Keratinocyte (primary cell): ENCODE data around the gene PLEKHA6. TPM values are rescaled to one million over a fixed set of nuclear protein-coding genes. Genes with fewer than 3 reads are reported as not detected.

Source experiments
- DNase-seq: peaks from one replicate; pipeline ENCODE4 v3.0.0-alpha.2; 2011; ENCODE audit warnings: low read depth, missing footprints, low spot score
- FAIRE-seq: peaks from 2 replicates; lab custom pipeline; 2011; peaks lifted over from hg19 to GRCh38; lab: Jason Lieb, UNC
- H2AFZ ChIP-seq: 2 replicates; pipeline ENCODE4 v1.6.0; 2012; ENCODE audit warnings: low read length, control low read depth, inconsistent platforms; ENCODE audit not compliant: control insufficient read depth
- H3K27ac ChIP-seq: 2 replicates; pipeline ENCODE4 v1.5.1; 2011; ENCODE audit warnings: low read length; ENCODE audit not compliant: control insufficient read depth, insufficient read depth
- H3K27me3 ChIP-seq: 3 replicates; pipeline ENCODE4 v1.6.0; 2011; ENCODE audit warnings: low read length; ENCODE audit not compliant: control insufficient read depth, insufficient read depth; ENCODE audit errors: extremely low read depth
- H3K36me3 ChIP-seq, 2 experiments: 2 replicates in 1 of 2; 3 replicates in 1 of 2; pipeline ENCODE4 v1.5.1; 2011; ENCODE audit warnings: low read length in 2 of 2, mild to moderate bottlenecking in 1 of 2; ENCODE audit not compliant: control insufficient read depth in 2 of 2, insufficient read depth in 2 of 2; ENCODE audit errors: extremely low read depth in 1 of 2
- H3K4me1 ChIP-seq: 3 replicates; pipeline ENCODE4 v1.5.1; 2011; ENCODE audit warnings: low read length; ENCODE audit not compliant: control insufficient read depth, insufficient read depth; ENCODE audit errors: extremely low read depth
- H3K4me2 ChIP-seq: 3 replicates; pipeline ENCODE4 v1.6.0; 2011; ENCODE audit warnings: low read depth, low read length; ENCODE audit not compliant: control insufficient read depth, insufficient read depth; ENCODE audit errors: extremely low read depth
- H3K4me3 ChIP-seq, 3 experiments: fragments of 200-600 bp in 1 of 3; sonication (generic) in 1 of 3; 2 replicates in 2 of 3; 3 replicates in 1 of 3; pipeline ENCODE4 v1.5.1; 2011 to 2016; ENCODE audit warnings: low read length in 3 of 3, mild to moderate bottlenecking in 3 of 3, control low read depth in 2 of 3, inconsistent platforms in 1 of 3, low read depth in 1 of 3, mixed read lengths in 1 of 3, mixed run types in 1 of 3, moderate library complexity in 1 of 3; ENCODE audit not compliant: control insufficient read depth in 2 of 3, insufficient read depth in 2 of 3; ENCODE audit errors: extremely low read depth in 1 of 3
- H3K79me2 ChIP-seq: 2 replicates; pipeline ENCODE4 v1.6.0; 2012; ENCODE audit warnings: low read length; ENCODE audit not compliant: control insufficient read depth, insufficient read depth
- H3K9ac ChIP-seq: 3 replicates; pipeline ENCODE4 v1.6.0; 2011; ENCODE audit warnings: low read length; ENCODE audit not compliant: control insufficient read depth, insufficient read depth; ENCODE audit errors: extremely low read depth
- H3K9me1 ChIP-seq: 3 replicates; pipeline ENCODE4 v1.6.0; 2011; ENCODE audit warnings: low read length; ENCODE audit not compliant: control insufficient read depth, insufficient read depth; ENCODE audit errors: extremely low read depth
- H3K9me3 ChIP-seq: 2 replicates; pipeline ENCODE4 v1.5.1; 2012; ENCODE audit warnings: low read depth, low read length; ENCODE audit not compliant: control insufficient read depth
- H4K20me1 ChIP-seq: 3 replicates; pipeline ENCODE4 v1.6.0; 2011; ENCODE audit warnings: low read length; ENCODE audit not compliant: control insufficient read depth, insufficient read depth; ENCODE audit errors: extremely low read depth
- CTCF ChIP-seq, 3 experiments: IDR thresholded peaks in 1 of 3; conservative IDR thresholded peaks in 1 of 3; optimal IDR thresholded peaks in 1 of 3; 2 replicates in 2 of 3; 3 replicates in 1 of 3; pipeline versions ENCODE3 to v1.5.1; 2011; ENCODE audit warnings: low read length in 3 of 3, mild to moderate bottlenecking in 3 of 3, moderate library complexity in 2 of 3, control low read depth in 1 of 3, inconsistent platforms in 1 of 3; ENCODE audit not compliant: insufficient read depth in 2 of 3; ENCODE audit errors: extremely low read depth in 1 of 3
- EZH2 ChIP-seq: IDR thresholded peaks from one replicate; pipeline ENCODE4 v1.6.1; 2012; ENCODE audit warnings: inconsistent platforms, mild to moderate bottlenecking, low read length, moderate library complexity
- dilution Hi-C: fragments of 300-500 bp; cut with MboI; formaldehyde crosslinking; loops from one replicate; pipeline ENCODE4 v1.7.0; 2020; ENCODE audit warnings: low sequenced_read_pairs; ENCODE audit not compliant: extremely low pct_ligation_motif_present
- polyA plus RNA-seq, 5 experiments: library from polyadenylated mRNA; depleted of rRNA in 3 of 5; stranded (reverse) in 3 of 5; stranded (forward) in 1 of 5; unstranded in 1 of 5; fragments of >200 nt; gene quantifications; 1 replicate in 1 of 5; 2 replicates in 3 of 5; 3 replicates in 1 of 5; pipeline versions ENCODE4 v1.2.1 to v1.2.3, GENCODE V29; 2011 to 2012; ENCODE audit warnings: missing spikeins in 2 of 5, low read depth in 1 of 5, low replicate concordance in 1 of 5

The PLEKHA6 gene
- polyA plus RNA-seq, 1 donor (not counting 4 experiments of a cell fraction or from before 2014, with no cell fraction given), result 1.5 TPM

- Histone ChIP-seq H3K79me2 (no peaks in the 10 kb centered on the region), H3K4me1 (peaks cover 12% of the 10 kb centered on the region), H3K4me2 (no peak overlapping the region), H2AFZ (no peak overlapping the region), H3K4me3 (no peak overlapping the region), H4K20me1 (no peaks in the 10 kb centered on the region), H3K9me3 (no peaks in the 10 kb centered on the region), H3K36me3 (no peaks in the 10 kb centered on the region), H3K9ac (no peak overlapping the region), H3K9me1 (no peaks in the 10 kb centered on the region), H3K27me3 (no peaks in the 10 kb centered on the region), H3K27ac (no peak overlapping the region)
- dilution Hi-C loops, result no loop called here
- no peak for TF ChIP-seq CTCF (optimal IDR thresholded peaks at IDR 0.05 in 1 of 3, IDR thresholded peaks at IDR 0.05 in 1 of 3, conservative IDR thresholded peaks at IDR 0.05 in 1 of 3; ENCODE audit: extremely low read depth in 1 of 3, insufficient read depth in 2 of 3, low read length in 3 of 3)
- no peak for TF ChIP-seq EZH2
- FAIRE-seq, result no peak
- no peak for DNase-seq
Observed at GRCh38 chr1:204367193-204367858, 7.6 kb upstream of the PLEKHA6 start.

- Histone ChIP-seq H3K27me3 (peaks cover 3% of the 10 kb centered on the region), H3K27ac (no peak overlapping the region), H3K9me1 (no peaks in the 10 kb centered on the region), H3K4me3 (no peak overlapping the region), H2AFZ (no peak overlapping the region), H4K20me1 (no peaks in the 10 kb centered on the region), H3K4me1 (peaks cover 12% of the 10 kb centered on the region), H3K9me3 (no peaks in the 10 kb centered on the region), H3K9ac (no peak overlapping the region), H3K4me2 (peak overlapping the region; percentile 22), H3K79me2 (no peaks in the 10 kb centered on the region), H3K36me3 (no peaks in the 10 kb centered on the region)
- TF ChIP-seq EZH2 (no peak), CTCF (optimal IDR thresholded peaks at IDR 0.05 in 1 of 3, IDR thresholded peaks at IDR 0.05 in 1 of 3, conservative IDR thresholded peaks at IDR 0.05 in 1 of 3; ENCODE audit: extremely low read depth in 1 of 3, insufficient read depth in 2 of 3, low read length in 3 of 3) (peak; percentile 62 to 86 (median 77))
- DNase-seq, result no peak
- dilution Hi-C loops, result no loop called here
- FAIRE-seq, result no peak
Observed at GRCh38 chr1:204366759-204367158, 7.0 kb upstream of the PLEKHA6 start.
